GM18873 (cell line): ENCODE data around the gene FAM13A.
"Not testable (repeated sequence)": the region's sequence is repeated elsewhere in the genome, so short reads cannot be mapped to it uniquely, and the experiment has no call there.

ENCODE experiments used
- ATAC-seq: cut with Tn5 transposase; IDR thresholded peaks from one replicate; pipeline ENCODE4 v1.9.1; 2021; ENCODE audit warnings: mild to moderate bottlenecking, moderate library complexity, moderate number of reproducible peaks; ENCODE audit not compliant: unreplicated experiment, low FRiP score

Gene FAM13A

GRCh38 chr4:88908521-88908920 lies 148.5 kb downstream of the FAM13A start:
- ATAC-seq, result no peak

- no peak for ATAC-seq
These were observed 149.0 kb downstream of the FAM13A start for GRCh38 chr4:88908003-88908402.

GRCh38 chr4:88907478-88907877 lies 149.5 kb downstream of the FAM13A start:
- no peak for ATAC-seq

GRCh38 chr4:88904240-88904639 lies 152.7 kb downstream of the FAM13A start:
- ATAC-seq, result not testable (repeated sequence)

- no peak for ATAC-seq
These were observed 156.6 kb downstream of the FAM13A start for GRCh38 chr4:88900432-88900831.

GRCh38 chr4:88897752-88898151 lies 159.2 kb downstream of the FAM13A start:
- ATAC-seq, result no peak

- ATAC-seq, result no peak
These were observed 159.8 kb downstream of the FAM13A start for GRCh38 chr4:88897180-88897579.

- no peak for ATAC-seq
These were observed 163.0 kb downstream of the FAM13A start for GRCh38 chr4:88893961-88894360.

- ATAC-seq, result no peak
These were observed 164.3 kb downstream of the FAM13A start for GRCh38 chr4:88892646-88893045.

- no peak for ATAC-seq
These were observed 165.3 kb downstream of the FAM13A start for GRCh38 chr4:88891636-88892035.

GRCh38 chr4:88887409-88887808 lies 169.6 kb downstream of the FAM13A start:
- ATAC-seq, result not testable (repeated sequence)

- ATAC-seq, result no peak
These were observed 175.8 kb downstream of the FAM13A start for GRCh38 chr4:88881227-88881569.

- ATAC-seq, result no peak
These were observed 176.3 kb downstream of the FAM13A start for GRCh38 chr4:88880501-88881226.

- ATAC-seq, result no peak
These were observed 177.0 kb downstream of the FAM13A start for GRCh38 chr4:88879991-88880390.

- no peak for ATAC-seq
These were observed 178.3 kb downstream of the FAM13A start for GRCh38 chr4:88878642-88879041.

- no peak for ATAC-seq
These were observed 186.6 kb downstream of the FAM13A start for GRCh38 chr4:88870428-88870827.

- no peak for ATAC-seq
These were observed 188.5 kb downstream of the FAM13A start for GRCh38 chr4:88868510-88868909.

GRCh38 chr4:88866862-88867550 lies 190.0 kb downstream of the FAM13A start:
- no peak for ATAC-seq

GRCh38 chr4:88865466-88865865 lies 191.5 kb downstream of the FAM13A start:
- ATAC-seq, result no peak

- no peak for ATAC-seq
These were observed 191.9 kb downstream of the FAM13A start for GRCh38 chr4:88865046-88865445.

GRCh38 chr4:88860586-88860985 lies 196.4 kb downstream of the FAM13A start:
- ATAC-seq, result no peak

- peak; percentile 15 for ATAC-seq
These were observed 197.7 kb downstream of the FAM13A start for GRCh38 chr4:88859191-88859812.
